HepG2 (cell line): ENCODE data around the gene AUTS2. TPM values are rescaled to one million over a fixed set of nuclear protein-coding genes. Genes with fewer than 3 reads are reported as not detected.

ENCODE experiments used
- ATAC-seq: fragments of 200-7000 bp; cut with Tn5 transposase; 3 replicates; pipeline ENCODE4 v1.9.1; 2020; ENCODE audit warnings: mild to moderate bottlenecking, moderate library complexity
- BruUV-seq: library from RNA; stranded (reverse); fragments of 400-500 nt; replicated peaks from 2 replicates; lab custom pipeline; 2021; lab: Mats Ljungman, UMichigan
- CTCF ChIA-PET: fragments of 300-600 bp; formaldehyde crosslinking; extraction: SDS; loops from one replicate; lab custom pipeline; 2021; ENCODE audit warnings: low total read pairs, inconsistent platforms, low intra/inter-chr PET ratio; lab: Yijun Ruan, JAX
- POLR2A ChIA-PET: fragments of 350-600 bp; sonication (Branson Sonifier 250); formaldehyde crosslinking; loops from one replicate; lab custom pipeline; 2020; ENCODE audit warnings: antibody characterized with exemption, inconsistent platforms; lab: Yijun Ruan, JAX
- DNase-seq: peaks from one replicate; pipeline ENCODE4 v3.0.0-alpha.2; 2015; ENCODE audit warnings: low spot score
- FAIRE-seq: peaks from 3 replicates; lab custom pipeline; 2011; peaks lifted over from hg19 to GRCh38; lab: Jason Lieb, UNC
- H2AFZ ChIP-seq: one replicate; pipeline ENCODE4 v1.6.1; 2011; ENCODE audit warnings: low read length, inconsistent platforms
- H3K27ac ChIP-seq: fragments of 300-600 bp; 3 replicates; pipeline ENCODE4 v1.8.0; 2011; ENCODE audit warnings: mixed run types, mild to moderate bottlenecking, mixed read lengths, low read length, inconsistent platforms; ENCODE audit not compliant: insufficient read depth; ENCODE audit errors: extremely low read length
- H3K27me3 ChIP-seq, 2 experiments: fragments of 200-600 bp in 1 of 2; 2 replicates in 1 of 2; 3 replicates in 1 of 2; pipeline versions ENCODE4 v1.6.0 to v1.8.0; 2011; ENCODE audit warnings: low read length in 2 of 2, mild to moderate bottlenecking in 2 of 2, moderate library complexity in 2 of 2, inconsistent platforms in 1 of 2; ENCODE audit not compliant: insufficient read depth in 2 of 2, control insufficient read depth in 1 of 2
- H3K36me3 ChIP-seq, 2 experiments: fragments of 200-600 bp in 1 of 2; replicated peaks in 1 of 2; 2 replicates in 1 of 2; 3 replicates in 1 of 2; pipeline versions ENCODE4 v1.5.1 to v1.8.0; 2011; ENCODE audit warnings: low read length in 2 of 2, inconsistent platforms in 1 of 2; ENCODE audit not compliant: insufficient read depth in 2 of 2, control insufficient read depth in 1 of 2
- H3K4me1 ChIP-seq: 2 replicates; pipeline ENCODE4 v1.5.1; 2012; ENCODE audit warnings: low read length, inconsistent platforms; ENCODE audit not compliant: insufficient read depth
- H3K4me2 ChIP-seq: 2 replicates; pipeline ENCODE4 v1.6.0; 2011; ENCODE audit warnings: low read depth, low read length, inconsistent platforms
- H3K4me3 ChIP-seq, 3 experiments: fragments of 200-600 bp in 1 of 3; sonication (generic), shearing (Covaris generic) in 1 of 3; replicated peaks in 1 of 3; 2 replicates each; pipeline ENCODE4 v1.5.1; 2011 to 2016; ENCODE audit warnings: low read length in 3 of 3, inconsistent platforms in 2 of 3, low read depth in 2 of 3, mild to moderate bottlenecking in 2 of 3, control low read depth in 1 of 3, mixed read lengths in 1 of 3; ENCODE audit not compliant: insufficient read depth in 1 of 3
- H3K79me2 ChIP-seq: one replicate; pipeline ENCODE4 v1.6.1; 2011; ENCODE audit warnings: low read length, inconsistent platforms; ENCODE audit not compliant: insufficient read depth
- H3K9ac ChIP-seq: 2 replicates; pipeline ENCODE4 v1.6.0; 2011; ENCODE audit warnings: mild to moderate bottlenecking, low read depth, low read length, inconsistent platforms; ENCODE audit not compliant: insufficient read depth
- H3K9me3 ChIP-seq: 2 replicates; pipeline ENCODE4 v1.5.1; 2012; ENCODE audit warnings: mild to moderate bottlenecking, low read length
- H4K20me1 ChIP-seq: 2 replicates; pipeline ENCODE4 v1.6.0; 2011; ENCODE audit warnings: inconsistent platforms, mild to moderate bottlenecking, low read length, moderate library complexity; ENCODE audit not compliant: insufficient read depth
- BCL3 ChIP-seq: sonication (generic); formaldehyde crosslinking; IDR thresholded peaks from 2 replicates; pipeline ENCODE4 v1.5.1; 2020; ENCODE audit warnings: mild to moderate bottlenecking, missing genetic modification reagents, moderate library complexity
- CREB1 ChIP-seq, 2 experiments: fragments of 450-650 bp in 1 of 2; IDR thresholded peaks; 2 replicates each; pipeline ENCODE4 v1.6.1; 2016 to 2017; ENCODE audit warnings: control low read depth in 1 of 2, mild to moderate bottlenecking in 1 of 2, missing compliant biosample characterization in 1 of 2, missing genetic modification characterization in 1 of 2
- SUZ12 ChIP-seq: fragments of 150-350 bp; IDR thresholded peaks from 2 replicates; pipeline ENCODE4 v1.6.1; 2014; ENCODE audit warnings: low read depth, low read length
- ZNF263 ChIP-seq: sonication (generic); formaldehyde crosslinking; IDR thresholded peaks from 2 replicates; pipeline ENCODE4 v1.4.0; 2020; ENCODE audit warnings: missing genetic modification reagents
- ZNF781 ChIP-seq: sonication (generic); formaldehyde crosslinking; IDR thresholded peaks from 2 replicates; pipeline ENCODE4 v1.5.1; 2020; ENCODE audit warnings: borderline replicate concordance, mild to moderate bottlenecking, missing genetic modification reagents; ENCODE audit errors: not compliant biosample characterization
- ZSCAN21 ChIP-seq: sonication (generic); formaldehyde crosslinking; IDR thresholded peaks from 2 replicates; pipeline ENCODE4 v1.8.0; 2022; ENCODE audit warnings: mild to moderate bottlenecking, missing genetic modification reagents, moderate library complexity, borderline replicate concordance
- WGBS: methylation state at CpG from one replicate; pipeline ENCODE4 v1.1.6; 2017; ENCODE audit warnings: low lambda C conversion rate; 5-methylcytosine and 5-hydroxymethylcytosine counted together
- in situ Hi-C: cut with HindIII; loops from 2 replicates; pipeline ENCODE4 v1.10.0; 2017; ENCODE audit warnings: low pct_unique_long_range_greater_than_20kb; ENCODE audit not compliant: extremely low pct_ligation_motif_present
- intact Hi-C: fragments of 100-400 bp; cut with micrococcal nuclease; formaldehyde crosslinking; loops from one replicate; pipeline ENCODE4 v1.10.0; 2022; ENCODE audit not compliant: unreplicated experiment
- polyA plus RNA-seq, 8 experiments: library from polyadenylated mRNA; depleted of rRNA in 3 of 8; stranded (reverse) in 7 of 8; unstranded in 1 of 8; fragments of >200 nt; fragmentation: Illumina TruSeq in 4 of 8; extraction: Trizol in 4 of 8; gene quantifications; 2 replicates each; pipeline versions ENCODE4 v1.2.1 to v1.2.3, GENCODE V29; 2011 to 2016; ENCODE audit warnings: low read depth in 4 of 8, missing spikeins in 1 of 8, mixed read lengths in 1 of 8; ENCODE audit not compliant: insufficient read depth in 1 of 8
- total RNA-seq, 5 experiments: library from RNA; depleted of rRNA; stranded (reverse); fragments of >200 nt; fragmentation: Illumina TruSeq; extraction: Trizol; gene quantifications; 2 replicates each; pipeline ENCODE4 v1.2.3, GENCODE V29; 2016; ENCODE audit warnings: low read depth in 1 of 5

AUTS2 gene
- total and polyA plus RNA-seq, 2 of the 13 experiments (the other 11 are each of a cell fraction or from before 2014, with no cell fraction given): 0.38 TPM; not detected in 1

GRCh38 chr7:70710651-70711050, 1112.4 kb downstream of the AUTS2 start:
- ChIA-PET CTCF (no interaction called here), POLR2A (no interaction called here)
- TF ChIP-seq BCL3 (CRISPR knock-in tag) (no peak), CREB1 (IDR thresholded peaks at IDR 0.05) (no peak), CREB1 (CRISPR knock-in tag; IDR thresholded peaks at IDR 0.05) (no peak), ZSCAN21 (CRISPR knock-in tag) (no peak), ZNF263 (CRISPR knock-in tag) (no peak), SUZ12 (no peak)
- ATAC-seq: no peak
- FAIRE-seq: no peak
- H3K9me3 ChIP-seq: no peaks in the 10 kb centered on the region
- intact Hi-C loops (loop anchor here (10.0 kb wide), 1 partner anchor 1056 kb away; no protein-coding TSS in a partner anchor), in situ Hi-C loops (no loop called here)
- H3K27ac ChIP-seq: no peak overlapping the region
- H4K20me1 ChIP-seq: no peaks in the 10 kb centered on the region
- no peak for DNase-seq
- no TSS peak for BruUV-seq
- no peak overlapping the region for H3K4me2 ChIP-seq
- no peaks in the 10 kb centered on the region for H3K36me3 ChIP-seq
- H3K79me2 ChIP-seq: no peaks in the 10 kb centered on the region
- H2AFZ ChIP-seq: no peak overlapping the region
- no peaks in the 10 kb centered on the region for H3K27me3 ChIP-seq
- 46% methylated on average over 3 of the region's 3 CpGs for WGBS
- H3K4me3 ChIP-seq: no peak overlapping the region
- no peak overlapping the region for H3K9ac ChIP-seq
- no peaks in the 10 kb centered on the region for H3K4me1 ChIP-seq

- no TSS peak for BruUV-seq
- WGBS: 62% methylated on average over 7 of the region's 11 CpGs
- Histone ChIP-seq H3K27ac (no peak overlapping the region), H4K20me1 (no peaks in the 10 kb centered on the region), H3K9me3 (no peaks in the 10 kb centered on the region), H2AFZ (no peak overlapping the region), H3K4me2 (no peak overlapping the region), H3K4me3 (no peak overlapping the region), H3K36me3 (no peaks in the 10 kb centered on the region), H3K79me2 (no peaks in the 10 kb centered on the region), H3K4me1 (no peaks in the 10 kb centered on the region), H3K27me3 (no peaks in the 10 kb centered on the region), H3K9ac (no peak overlapping the region)
- ATAC-seq: no peak
- in situ Hi-C loops (no loop called here), intact Hi-C loops (loop anchor here (10.0 kb wide), 1 partner anchor 1057 kb away; no protein-coding TSS in a partner anchor)
- CTCF ChIA-PET: no interaction called here
- no peak for DNase-seq
- POLR2A ChIA-PET: no interaction called here
- no peak for TF ChIP-seq ZNF781
- FAIRE-seq: no peak
Measured at GRCh38 chr7:70711452-70711851, 1113.2 kb downstream of the AUTS2 start.
